HCT116 (cell line): ENCODE measurements around the gene MAMSTR. TPM values are rescaled to one million over a fixed set of nuclear protein-coding genes. Genes with fewer than 3 reads are reported as not detected.

Experiments used
- ATAC-seq: fragments of 200-7000 bp; cut with Tn5 transposase; 2 replicates; pipeline ENCODE4 v1.9.1; 2020; ENCODE audit warnings: mild to moderate bottlenecking, moderate library complexity
- BruUV-seq: library from RNA; stranded (reverse); fragments of 400-500 nt; replicated peaks from 2 replicates; lab custom pipeline; 2021; lab: Mats Ljungman, UMichigan
- CTCF ChIA-PET: fragments of 300-600 bp; sonication (Branson Sonifier 250); formaldehyde crosslinking; loops from one replicate; lab custom pipeline; 2021; ENCODE audit warnings: antibody characterized with exemption; lab: Charles Lee
- POLR2A ChIA-PET: fragments of 300-600, 350-600 bp; sonication (Branson Sonifier 250); formaldehyde crosslinking; loops from one replicate; lab custom pipeline; 2021; ENCODE audit warnings: antibody characterized with exemption; lab: Charles Lee
- RAD21 ChIA-PET, 2 experiments: fragments of 300-600 bp; sonication (Branson Sonifier 250); formaldehyde crosslinking; loops; one replicate each; lab custom pipeline; 2023; ENCODE audit warnings: low total read pairs in 2 of 2; ENCODE audit not compliant: uncharacterized antibody in 2 of 2, unreplicated experiment in 2 of 2, low non-redundant PET in 1 of 2; lab: Charles Lee
- DNase-seq: peaks from one replicate; pipeline ENCODE4 v3.0.0-alpha.2; 2010; ENCODE audit warnings: low read depth, low spot score
- H2AFZ ChIP-seq: fragments of 200-600 bp; shearing (Covaris generic), sonication (generic); 2 replicates; pipeline ENCODE4 v1.6.1; 2017; ENCODE audit warnings: low read depth, mixed run types, mixed read lengths, antibody characterized with exemption, low read length; ENCODE audit not compliant: poor library complexity, severe bottlenecking
- H3K27ac ChIP-seq: 2 replicates; pipeline ENCODE4 v1.5.1; 2012; ENCODE audit warnings: low read depth, low read length
- H3K27me3 ChIP-seq: fragments of 200-600 bp; sonication (generic); 2 replicates; pipeline ENCODE4 v1.6.1; 2016; ENCODE audit warnings: mixed run types, low read length, mixed read lengths; ENCODE audit not compliant: insufficient read depth
- H3K36me3 ChIP-seq, 2 experiments: fragments of 200-500 bp in 1 of 2; fragments of 200-600 bp in 1 of 2; sonication (Bioruptor generic) in 1 of 2; sonication (generic) in 1 of 2; 2 replicates each; pipeline versions ENCODE4 v1.5.1 to v1.6.1; 2014 to 2016; ENCODE audit warnings: low read length in 2 of 2, inconsistent platforms in 1 of 2, mixed read lengths in 1 of 2, mixed run types in 1 of 2; ENCODE audit not compliant: insufficient read depth in 2 of 2, control insufficient read depth in 1 of 2
- H3K4me1 ChIP-seq, 2 experiments: fragments of 200-600 bp in 1 of 2; sonication (generic) in 1 of 2; 2 replicates each; pipeline versions ENCODE4 v1.5.1 to v1.6.1; 2012 to 2017; ENCODE audit warnings: low read length in 2 of 2, inconsistent platforms in 1 of 2, mild to moderate bottlenecking in 1 of 2, mixed read lengths in 1 of 2, mixed run types in 1 of 2, moderate library complexity in 1 of 2; ENCODE audit not compliant: insufficient read depth in 2 of 2, control insufficient read depth in 1 of 2
- H3K4me2 ChIP-seq: fragments of 200-600 bp; sonication (generic); 2 replicates; pipeline ENCODE4 v1.6.1; 2017; ENCODE audit warnings: mixed run types, low read length, mixed read lengths
- H3K4me3 ChIP-seq, 2 experiments: fragments of 200-600 bp in 1 of 2; sonication (generic) in 1 of 2; replicated peaks in 1 of 2; 2 replicates each; pipeline ENCODE4 v1.5.1; 2011 to 2016; ENCODE audit warnings: low read length in 2 of 2, control low read depth in 1 of 2, low read depth in 1 of 2, mild to moderate bottlenecking in 1 of 2, mixed read lengths in 1 of 2, mixed run types in 1 of 2
- H3K79me2 ChIP-seq: fragments of 200-600 bp; sonication (generic); 2 replicates; pipeline ENCODE4 v1.6.1; 2017; ENCODE audit warnings: mild to moderate bottlenecking, mixed run types, low read length, moderate library complexity, mixed read lengths; ENCODE audit not compliant: insufficient read depth
- H3K9ac ChIP-seq: fragments of 200-600 bp; sonication (generic); 2 replicates; pipeline ENCODE4 v1.6.1; 2016; ENCODE audit warnings: low read length, mixed read lengths
- H3K9me2 ChIP-seq: fragments of 200-600 bp; sonication (generic), shearing (Covaris generic); 2 replicates; pipeline ENCODE4 v1.6.1; 2017; ENCODE audit warnings: mixed run types, mild to moderate bottlenecking, moderate library complexity; ENCODE audit not compliant: insufficient read depth
- H3K9me3 ChIP-seq, 2 experiments: fragments of 200-500 bp in 1 of 2; fragments of 200-600 bp in 1 of 2; sonication (Bioruptor generic) in 1 of 2; sonication (generic) in 1 of 2; 2 replicates each; pipeline ENCODE4 v1.6.1; 2014 to 2017; ENCODE audit warnings: low read length in 2 of 2, mixed read lengths in 2 of 2, inconsistent platforms in 1 of 2, low read depth in 1 of 2, mild to moderate bottlenecking in 1 of 2, mixed run types in 1 of 2, moderate library complexity in 1 of 2; ENCODE audit not compliant: control insufficient read depth in 1 of 2, insufficient read depth in 1 of 2
- H4K20me1 ChIP-seq: fragments of 200-600 bp; sonication (generic), shearing (Covaris generic); 2 replicates; pipeline ENCODE4 v1.6.1; 2017; ENCODE audit warnings: mixed run types, mild to moderate bottlenecking, moderate library complexity; ENCODE audit not compliant: insufficient read depth
- ATF3 ChIP-seq: IDR thresholded peaks from 2 replicates; pipeline ENCODE4 v1.6.1; 2012
- EZH2 ChIP-seq: fragments of 200-600 bp; sonication (generic); IDR thresholded peaks from 2 replicates; pipeline ENCODE4 v1.6.1; 2017; ENCODE audit warnings: antibody characterized with exemption, mixed run types
- MAX ChIP-seq: IDR thresholded peaks from 2 replicates; pipeline ENCODE4 v1.6.1; 2012
- POLR2A ChIP-seq: IDR thresholded peaks from 2 replicates; pipeline ENCODE4 v1.7.0; 2011; ENCODE audit warnings: borderline replicate concordance; ENCODE audit not compliant: insufficient read depth, insufficient read length; ENCODE audit errors: extremely low read depth
- RAD21 ChIP-seq: IDR thresholded peaks from 2 replicates; pipeline ENCODE4 v1.6.1; 2012; ENCODE audit warnings: low read depth, mild to moderate bottlenecking
- SIN3A ChIP-seq: IDR thresholded peaks from 2 replicates; pipeline ENCODE4 v1.6.1; 2012; ENCODE audit warnings: low read depth
- ZBTB33 ChIP-seq: IDR thresholded peaks from 2 replicates; pipeline ENCODE4 v1.6.1; 2011; ENCODE audit warnings: mild to moderate bottlenecking, low read length, moderate library complexity; ENCODE audit not compliant: insufficient replicate concordance; ENCODE audit errors: extremely low read depth
- ZNF274 ChIP-seq: fragments of 200-500 bp; sonication (Bioruptor generic); IDR thresholded peaks from 2 replicates; pipeline ENCODE4 v1.6.1; 2014; ENCODE audit warnings: mild to moderate bottlenecking, low read depth, low read length, inconsistent platforms
- intact Hi-C: fragments of 100-400 bp; cut with micrococcal nuclease; formaldehyde crosslinking; loops from 2 replicates; pipeline ENCODE4 v1.10.0; 2022
- total RNA-seq: library from RNA; stranded (reverse); gene quantifications from one replicate; pipeline ENCODE4 v1.2.1, GENCODE V29; 2021; ENCODE audit not compliant: unreplicated experiment

Gene MAMSTR
- total RNA-seq, 1 experiment from 2014 or later, result 1.3 TPM

- Histone ChIP-seq H3K9me3 (no peaks in the 10 kb centered on the region), H3K4me3 (no peak overlapping the region), H3K4me2 (peak overlapping the region; percentile 58; the same call in 1 of the 2 replicates), H3K27me3 (no peaks in the 10 kb centered on the region), H3K27ac (peak overlapping the region; percentile 2; the same call in 1 of the 2 replicates), H3K79me2 (no peaks in the 10 kb centered on the region), H3K9ac (no peak overlapping the region), H4K20me1 (no peaks in the 10 kb centered on the region), H3K36me3 (no peaks in the 10 kb centered on the region), H2AFZ (no peak overlapping the region), H3K4me1 (peaks cover 25 to 40% of the 10 kb centered on the region in 2 experiments), H3K9me2 (no peaks in the 10 kb centered on the region)
- ATAC-seq (0 out of 2 replicates have a peak, but pooled peaks have one; percentile 18), DNase-seq (no peak)
- intact Hi-C loops, result no loop called here
- ChIA-PET RAD21 (no interaction called here), POLR2A (no interaction called here), CTCF (interaction anchor here (0.9 to 2.4 kb wide), 2 partner anchors 60 to 62 kb away, joined by 3 to 16 read pairs; no protein-coding TSS in a partner anchor)
- no TSS peak for BruUV-seq
- TF ChIP-seq ZNF274 (no peak), MAX (no peak), ZBTB33 (no peak), ATF3 (no peak), RAD21 (no peak), SIN3A (no peak), EZH2 (no peak), POLR2A (no peak)
These were observed 18.0 kb upstream of the MAMSTR start for GRCh38 chr19:48737360-48737998.
